ENCODE data around the gene PRKG1.

GRCh38 chr10:52172581-52172980 is 1098.3 kb downstream of the PRKG1 start:
- TF ChIP-seq CTCF (conservative IDR thresholded peaks at IDR 0.05 in 1 of 2, IDR thresholded peaks at IDR 0.05 in 1 of 2; ENCODE audit: low read depth in 1 of 2, low read length in 2 of 2) (peak; percentile 31 to 32), EZH2 (IDR thresholded peaks at IDR 0.05; ENCODE audit: low read length, missing control alignments) (no peak)
